ENCODE measurements around the gene SETD1B. TPM values are rescaled to one million over a fixed set of nuclear protein-coding genes. Genes with fewer than 3 reads are reported as not detected.

The SETD1B gene
- total RNA-seq, 1 donor: 5.0 TPM

DNA sequence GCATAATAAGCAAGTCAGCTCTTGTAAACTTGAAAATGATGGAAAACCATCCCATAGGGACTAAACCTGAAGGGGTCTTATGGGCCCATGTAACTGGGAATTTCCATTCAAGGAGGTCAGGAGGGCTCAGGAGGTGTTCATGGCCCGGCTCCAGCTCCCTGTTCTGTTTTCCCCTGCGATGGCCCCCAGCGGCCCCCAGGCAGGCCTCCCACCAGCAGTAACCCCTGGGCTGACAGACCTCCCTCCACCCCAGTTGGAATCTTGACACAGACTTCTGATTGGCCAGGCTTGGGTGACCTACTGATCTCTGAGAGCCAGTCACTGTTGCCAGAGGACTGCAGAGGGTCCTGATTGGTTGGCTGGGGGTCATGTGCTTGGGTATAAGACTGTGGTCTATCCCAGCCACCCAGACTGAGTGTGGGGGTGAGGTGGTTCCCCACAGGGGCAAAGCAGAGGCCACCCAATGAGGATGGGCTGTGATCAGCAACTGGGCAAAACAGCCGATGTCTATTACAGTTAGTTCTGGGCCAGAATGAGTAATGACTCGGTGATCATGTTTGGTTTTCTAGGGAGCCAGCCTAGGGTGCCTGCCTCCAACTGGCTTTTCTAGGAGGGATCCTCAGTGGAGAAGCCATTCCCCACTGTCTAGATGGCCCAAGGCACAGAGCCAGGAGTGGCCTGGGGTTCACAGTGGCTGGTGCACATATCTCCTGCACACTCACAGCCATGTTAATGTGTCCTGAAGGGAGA, 37.3 kb upstream of the SETD1B start:
- DNase-seq (ENCODE audit: low read depth): peak; percentile 16
- no peak overlapping the region for H3K4me3 ChIP-seq (ENCODE audit: low read depth, low read length)
- TF ChIP-seq, protein P1, sequence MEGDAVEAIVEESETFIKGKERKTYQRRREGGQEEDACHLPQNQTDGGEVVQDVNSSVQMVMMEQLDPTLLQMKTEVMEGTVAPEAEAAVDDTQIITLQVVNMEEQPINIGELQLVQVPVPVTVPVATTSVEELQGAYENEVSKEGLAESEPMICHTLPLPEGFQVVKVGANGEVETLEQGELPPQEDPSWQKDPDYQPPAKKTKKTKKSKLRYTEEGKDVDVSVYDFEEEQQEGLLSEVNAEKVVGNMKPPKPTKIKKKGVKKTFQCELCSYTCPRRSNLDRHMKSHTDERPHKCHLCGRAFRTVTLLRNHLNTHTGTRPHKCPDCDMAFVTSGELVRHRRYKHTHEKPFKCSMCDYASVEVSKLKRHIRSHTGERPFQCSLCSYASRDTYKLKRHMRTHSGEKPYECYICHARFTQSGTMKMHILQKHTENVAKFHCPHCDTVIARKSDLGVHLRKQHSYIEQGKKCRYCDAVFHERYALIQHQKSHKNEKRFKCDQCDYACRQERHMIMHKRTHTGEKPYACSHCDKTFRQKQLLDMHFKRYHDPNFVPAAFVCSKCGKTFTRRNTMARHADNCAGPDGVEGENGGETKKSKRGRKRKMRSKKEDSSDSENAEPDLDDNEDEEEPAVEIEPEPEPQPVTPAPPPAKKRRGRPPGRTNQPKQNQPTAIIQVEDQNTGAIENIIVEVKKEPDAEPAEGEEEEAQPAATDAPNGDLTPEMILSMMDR (IDR thresholded peaks at IDR 0.05; ENCODE audit: insufficient read depth, low read length): no peak

DNA sequence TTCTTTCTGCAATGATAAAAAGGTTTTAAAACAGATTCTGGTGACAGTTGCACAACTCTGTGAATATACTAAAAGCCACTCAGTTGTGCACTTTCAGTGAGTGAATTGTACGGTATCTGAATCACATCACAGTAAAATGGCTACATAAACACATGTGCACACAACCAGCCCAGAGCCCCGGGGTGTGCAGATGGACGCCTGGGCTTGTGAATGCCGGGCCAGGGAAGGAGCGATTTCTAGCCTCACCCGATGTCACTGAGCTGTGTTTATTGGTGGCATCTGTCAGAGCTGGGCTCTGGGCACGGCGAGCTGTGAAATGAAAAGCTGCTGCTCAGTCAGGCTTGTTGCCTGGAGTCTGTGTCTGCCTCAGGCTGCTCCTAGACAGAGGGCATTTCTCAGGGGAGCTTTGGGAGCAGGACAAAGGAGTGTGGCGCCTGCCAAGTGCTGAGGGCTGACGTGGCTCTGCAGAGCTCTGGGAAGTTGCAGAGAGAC, 36.2 kb upstream of the SETD1B start:
- peak overlapping the region; percentile 13 for H3K4me3 ChIP-seq (ENCODE audit: low read depth, low read length)
- TF ChIP-seq, protein P1 (IDR thresholded peaks at IDR 0.05; ENCODE audit: insufficient read depth, low read length): no peak
- DNase-seq (ENCODE audit: low read depth): peak; percentile 86

DNA sequence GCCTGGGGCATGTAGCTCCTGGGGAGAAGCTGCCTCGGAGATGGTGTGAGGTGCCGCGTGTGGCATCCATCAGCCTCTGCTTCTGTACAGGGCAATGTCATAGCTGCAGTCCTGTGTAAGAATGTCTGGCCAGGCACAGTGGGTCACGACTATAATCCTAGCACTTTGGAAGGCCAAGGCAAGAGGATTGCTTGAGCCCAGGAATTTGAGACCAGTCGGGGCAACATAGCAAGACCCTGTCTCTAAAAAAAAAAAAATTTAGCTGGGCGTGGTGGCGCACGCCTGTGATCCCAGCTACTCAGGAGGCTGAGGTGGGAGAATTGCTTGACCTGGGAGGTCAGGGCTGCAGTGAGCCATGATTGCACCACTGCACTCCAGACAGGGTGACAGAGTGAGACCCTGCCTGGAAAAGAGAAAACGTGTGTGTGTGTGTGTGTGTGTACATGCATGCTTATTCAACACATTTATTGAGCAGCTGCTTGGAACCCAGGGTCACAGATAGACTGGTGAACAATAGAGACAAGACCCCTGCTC, 34.4 kb upstream of the SETD1B start:
- TF ChIP-seq, protein P1 (IDR thresholded peaks at IDR 0.05; ENCODE audit: insufficient read depth, low read length): no peak
- no peak for DNase-seq (ENCODE audit: low read depth)
- no peak overlapping the region for H3K4me3 ChIP-seq (ENCODE audit: low read depth, low read length)

DNA sequence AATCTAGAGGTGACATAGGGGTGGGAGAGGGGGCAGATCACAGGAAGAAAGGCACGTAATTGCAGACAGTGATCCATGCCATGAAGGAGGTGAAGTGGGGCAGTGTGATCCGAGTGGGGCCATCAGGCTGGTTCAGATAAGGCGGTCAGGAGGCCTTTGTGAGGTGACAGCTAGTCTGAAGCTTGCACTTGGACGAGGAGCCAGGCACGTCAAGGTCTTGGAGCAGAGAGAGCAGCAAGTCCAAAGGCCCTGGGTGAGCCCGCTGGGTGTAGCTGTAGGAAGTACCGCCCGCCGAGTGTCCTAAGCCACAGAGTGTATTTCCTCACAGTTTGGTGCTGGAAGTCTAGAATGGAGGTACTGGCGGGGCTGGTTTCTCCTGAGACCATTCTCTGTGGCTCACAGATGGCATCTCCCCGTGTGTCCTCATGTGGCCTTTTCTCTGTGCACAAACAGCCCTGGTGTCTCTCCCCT, 33.9 kb upstream of the SETD1B start:
- H3K4me3 ChIP-seq (ENCODE audit: low read depth, low read length): no peak overlapping the region
- TF ChIP-seq, protein P1 (IDR thresholded peaks at IDR 0.05; ENCODE audit: insufficient read depth, low read length): no peak
- DNase-seq (ENCODE audit: low read depth): no peak

DNA sequence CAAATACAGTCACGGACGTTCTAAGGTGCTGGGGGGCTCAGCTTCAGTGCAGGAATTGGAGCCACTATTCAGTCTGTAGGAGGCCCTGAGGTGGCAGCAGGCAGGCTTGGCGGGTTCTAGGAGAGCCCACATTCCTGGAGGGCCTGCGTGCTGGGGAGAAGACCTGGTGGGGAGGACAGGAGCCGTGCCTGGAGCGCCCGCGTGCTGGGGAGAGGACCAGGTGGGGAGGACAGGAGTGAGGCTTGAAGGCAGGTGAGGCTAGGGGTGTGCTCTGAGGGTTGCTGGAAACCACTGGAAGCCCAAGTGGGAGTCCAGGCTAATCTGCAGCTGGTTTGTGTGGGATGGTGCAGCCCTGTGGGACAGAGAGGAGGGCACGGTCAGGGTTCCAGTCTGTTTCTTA, 33.4 kb upstream of the SETD1B start:
- no peak for DNase-seq (ENCODE audit: low read depth)
- H3K4me3 ChIP-seq (ENCODE audit: low read depth, low read length): no peak overlapping the region
- TF ChIP-seq, protein P1 (IDR thresholded peaks at IDR 0.05; ENCODE audit: insufficient read depth, low read length): no peak

DNA sequence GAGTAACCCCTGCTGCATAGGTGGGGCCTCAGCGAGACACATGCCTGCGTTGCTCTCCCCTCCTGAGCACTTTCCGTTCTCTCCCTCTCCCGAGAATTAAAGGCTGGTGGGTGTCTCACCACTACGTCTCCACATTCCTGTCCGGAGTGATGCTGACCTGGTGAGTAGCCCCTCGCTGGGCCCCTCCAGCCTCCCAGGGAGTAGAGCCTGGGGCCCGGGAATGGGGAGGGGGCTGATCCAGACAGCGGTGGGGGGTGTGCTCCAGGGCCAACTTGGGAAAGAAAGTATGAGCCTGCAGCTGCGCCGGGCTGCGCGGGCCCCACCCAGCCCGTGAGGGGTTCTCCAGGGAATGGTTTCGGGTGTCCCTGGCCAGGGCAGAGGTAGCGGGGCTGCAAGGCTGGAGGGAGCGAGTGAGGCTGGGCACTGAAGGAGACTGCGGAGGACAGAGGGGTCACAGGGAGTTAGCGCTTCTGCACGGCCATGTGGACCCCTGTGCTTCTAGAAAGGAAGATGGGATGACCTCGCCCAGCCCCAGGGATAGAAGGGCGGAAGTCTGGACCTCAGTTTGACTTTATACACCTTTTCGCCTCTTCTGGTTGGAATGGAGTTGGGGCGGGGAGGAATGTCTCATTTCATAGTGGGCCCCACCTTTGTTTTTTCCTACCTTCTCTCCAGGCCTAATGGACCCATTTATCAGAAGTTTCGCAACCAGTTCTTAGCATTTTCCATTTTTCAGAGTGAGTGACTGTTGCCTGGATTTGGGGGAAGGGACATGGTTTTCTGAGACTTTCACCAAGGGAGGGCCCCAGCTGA, 32.8 kb upstream of the SETD1B start:
- TF ChIP-seq, protein P1 (IDR thresholded peaks at IDR 0.05; ENCODE audit: insufficient read depth, low read length): no peak
- no peak for DNase-seq (ENCODE audit: low read depth)
- no peak overlapping the region for H3K4me3 ChIP-seq (ENCODE audit: low read depth, low read length)

Measured in fibroblast of the aortic adventitia (primary cell).